ENCODE measurements around the gene RBP3. TPM values are rescaled to one million over a fixed set of nuclear protein-coding genes. Genes with fewer than 3 reads are reported as not detected.

Gene RBP3
- total RNA-seq, 1 donor from 2014 or later, result not detected

DNA sequence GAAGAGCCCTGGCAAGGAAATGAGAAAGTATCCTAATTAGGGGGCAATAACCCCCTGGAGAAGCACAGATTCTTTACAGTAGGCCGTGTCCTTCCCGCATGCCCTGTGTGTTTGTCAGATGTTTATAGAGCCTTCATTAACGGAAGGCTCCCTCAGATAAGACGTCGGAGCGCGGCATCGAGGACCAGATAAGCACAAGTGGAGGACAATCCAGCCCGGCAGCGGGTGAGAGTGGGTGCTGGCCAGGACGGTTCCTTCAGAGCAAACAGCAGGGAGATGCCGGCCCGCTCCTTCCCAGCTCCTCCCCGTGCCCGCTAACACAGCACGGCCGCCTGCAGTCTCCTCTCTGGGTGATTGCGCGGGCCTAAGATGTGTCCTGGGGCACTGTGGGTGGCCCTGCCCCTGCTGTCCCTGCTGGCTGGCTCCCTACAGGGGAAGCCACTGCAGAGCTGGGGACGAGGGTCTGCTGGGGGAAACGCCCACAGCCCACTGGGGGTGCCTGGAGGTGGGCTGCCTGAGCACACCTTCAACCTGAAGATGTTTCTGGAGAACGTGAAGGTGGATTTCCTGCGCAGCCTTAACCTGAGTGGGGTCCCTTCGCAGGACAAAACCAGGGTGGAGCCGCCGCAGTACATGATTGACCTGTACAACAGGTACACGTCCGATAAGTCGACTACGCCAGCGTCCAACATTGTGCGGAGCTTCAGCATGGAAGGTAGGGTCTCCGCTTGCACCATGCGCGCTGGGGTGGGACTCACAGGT lies 25.7 kb upstream of the RBP3 start, which contains the start of gene GDF2:
Gene GDF2, plus strand, starts transcription at position 155 of the 762 bp plus-strand sequence. Its CDS starts 215 bp downstream, at position 370.
- Mint-ChIP-seq H3K27me3 (ENCODE audit: low read depth) (peaks cover 2% of the 10 kb centered on the region), H3K4me1 (ENCODE audit: low read depth) (no peaks in the 10 kb centered on the region), H3K9me3 (no peaks in the 10 kb centered on the region), H3K27ac (no peak within 1 kb of the TSS), H3K36me3 (ENCODE audit: low read depth) (no peaks in the 10 kb centered on the region), H3K4me3 (ENCODE audit: low read depth) (no peak within 1 kb of the TSS)
- no peak for DNase-seq (ENCODE audit: low spot score)
- intact Hi-C loops (cut with micrococcal nuclease), result no loop called here

DNA sequence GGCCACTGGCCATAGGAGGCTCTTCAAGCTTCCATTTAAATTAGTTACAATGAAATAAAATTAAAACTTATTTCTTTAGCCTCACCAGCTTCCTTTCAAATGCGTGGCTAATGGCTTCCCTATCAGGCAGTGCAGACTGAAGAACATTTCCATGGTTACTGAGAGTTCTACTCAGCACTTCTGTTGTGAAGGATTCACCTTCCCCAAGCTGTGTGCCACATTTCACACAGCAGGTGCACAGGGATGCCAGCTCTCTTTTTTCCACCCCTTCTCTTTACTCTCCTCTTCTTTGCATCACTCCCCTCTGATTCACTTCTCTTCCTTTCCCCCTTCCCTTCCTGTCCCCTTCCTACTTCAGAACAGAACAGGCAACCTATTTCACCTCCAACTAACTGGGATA lies 25.1 kb upstream of the RBP3 start:
- no peaks in the 10 kb centered on the region for H3K4me1 Mint-ChIP-seq (ENCODE audit: low read depth)
- intact Hi-C loops (cut with micrococcal nuclease), result no loop called here
- no peak overlapping the region for H3K4me3 Mint-ChIP-seq (ENCODE audit: low read depth)
- no peaks in the 10 kb centered on the region for H3K36me3 Mint-ChIP-seq (ENCODE audit: low read depth)
- no peaks in the 10 kb centered on the region for H3K9me3 Mint-ChIP-seq
- no peak for DNase-seq (ENCODE audit: low spot score)
- peaks cover 2% of the 10 kb centered on the region for H3K27me3 Mint-ChIP-seq (ENCODE audit: low read depth)
- no peak overlapping the region for H3K27ac Mint-ChIP-seq

DNA sequence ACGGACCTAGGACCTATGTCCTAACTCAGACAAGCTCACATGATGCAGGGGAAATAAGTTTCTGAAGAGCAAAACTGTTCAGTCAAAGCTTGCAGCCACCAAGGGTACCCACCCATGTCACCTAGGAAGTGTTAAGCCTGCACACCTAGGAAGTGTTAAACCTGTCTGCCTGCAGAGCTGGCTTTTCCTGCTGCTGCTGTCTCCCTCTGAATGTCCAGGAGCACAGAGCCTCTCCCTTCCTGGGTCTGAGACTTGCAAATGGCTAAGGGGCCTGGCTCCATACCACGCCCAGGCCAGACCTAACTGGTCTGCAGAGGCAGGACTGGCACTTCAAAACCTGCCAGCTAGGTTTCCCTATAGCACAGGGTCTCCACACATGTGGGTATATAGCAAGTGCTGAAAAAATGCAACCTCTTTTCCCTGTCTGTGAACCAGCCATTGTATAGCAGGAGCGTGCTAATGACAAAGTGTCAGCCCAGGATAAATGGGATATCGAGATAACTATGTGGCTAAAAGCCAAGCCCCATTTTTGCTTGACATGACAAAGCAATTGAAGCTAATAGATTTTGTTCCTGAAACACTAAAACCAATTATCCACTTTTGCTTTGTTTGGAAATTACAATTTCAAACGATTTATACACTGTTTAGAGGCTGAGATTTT lies 24.4 kb upstream of the RBP3 start:
- H3K27me3 Mint-ChIP-seq (ENCODE audit: low read depth), result peaks cover 2% of the 10 kb centered on the region
- H3K27ac Mint-ChIP-seq, result no peak overlapping the region
- H3K36me3 Mint-ChIP-seq (ENCODE audit: low read depth), result no peaks in the 10 kb centered on the region
- H3K4me3 Mint-ChIP-seq (ENCODE audit: low read depth), result no peak overlapping the region
- H3K4me1 Mint-ChIP-seq (ENCODE audit: low read depth), result no peaks in the 10 kb centered on the region
- no peaks in the 10 kb centered on the region for H3K9me3 Mint-ChIP-seq
- DNase-seq (ENCODE audit: low spot score), result no peak
- intact Hi-C loops (cut with micrococcal nuclease), result no loop called here

DNA sequence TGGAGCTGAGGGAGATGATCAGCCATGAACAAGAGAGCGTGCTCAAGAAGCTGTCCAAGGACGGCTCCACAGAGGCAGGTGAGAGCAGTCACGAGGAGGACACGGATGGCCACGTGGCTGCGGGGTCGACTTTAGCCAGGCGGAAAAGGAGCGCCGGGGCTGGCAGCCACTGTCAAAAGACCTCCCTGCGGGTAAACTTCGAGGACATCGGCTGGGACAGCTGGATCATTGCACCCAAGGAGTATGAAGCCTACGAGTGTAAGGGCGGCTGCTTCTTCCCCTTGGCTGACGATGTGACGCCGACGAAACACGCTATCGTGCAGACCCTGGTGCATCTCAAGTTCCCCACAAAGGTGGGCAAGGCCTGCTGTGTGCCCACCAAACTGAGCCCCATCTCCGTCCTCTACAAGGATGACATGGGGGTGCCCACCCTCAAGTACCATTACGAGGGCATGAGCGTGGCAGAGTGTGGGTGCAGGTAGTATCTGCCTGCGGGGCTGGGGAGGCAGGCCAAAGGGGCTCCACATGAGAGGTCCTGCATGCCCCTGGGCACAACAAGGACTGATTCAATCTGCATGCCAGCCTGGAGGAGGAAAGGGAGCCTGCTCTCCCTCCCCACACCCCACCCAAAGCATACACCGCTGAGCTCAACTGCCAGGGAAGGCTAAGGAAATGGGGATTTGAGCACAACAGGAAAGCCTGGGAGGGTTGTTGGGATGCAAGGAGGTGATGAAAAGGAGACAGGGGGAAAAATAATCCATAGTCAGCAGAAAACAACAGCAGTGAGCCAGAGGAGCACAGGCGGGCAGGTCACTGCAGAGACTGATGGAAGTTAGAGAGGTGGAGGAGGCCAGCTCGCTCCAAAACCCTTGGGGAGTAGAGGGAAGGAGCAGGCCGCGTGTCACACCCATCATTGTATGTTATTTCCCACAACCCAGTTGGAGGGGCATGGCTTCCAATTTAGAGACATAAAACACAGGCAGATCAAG lies 22.6 kb upstream of the RBP3 start:
- intact Hi-C loops (cut with micrococcal nuclease), result no loop called here
- Mint-ChIP-seq H3K9me3 (no peaks in the 10 kb centered on the region), H3K4me1 (ENCODE audit: low read depth) (no peaks in the 10 kb centered on the region), H3K36me3 (ENCODE audit: low read depth) (no peaks in the 10 kb centered on the region), H3K27me3 (ENCODE audit: low read depth) (peaks cover 2% of the 10 kb centered on the region), H3K27ac (no peak overlapping the region), H3K4me3 (ENCODE audit: low read depth) (no peak overlapping the region)
- DNase-seq (ENCODE audit: low spot score), result no peak

DNA sequence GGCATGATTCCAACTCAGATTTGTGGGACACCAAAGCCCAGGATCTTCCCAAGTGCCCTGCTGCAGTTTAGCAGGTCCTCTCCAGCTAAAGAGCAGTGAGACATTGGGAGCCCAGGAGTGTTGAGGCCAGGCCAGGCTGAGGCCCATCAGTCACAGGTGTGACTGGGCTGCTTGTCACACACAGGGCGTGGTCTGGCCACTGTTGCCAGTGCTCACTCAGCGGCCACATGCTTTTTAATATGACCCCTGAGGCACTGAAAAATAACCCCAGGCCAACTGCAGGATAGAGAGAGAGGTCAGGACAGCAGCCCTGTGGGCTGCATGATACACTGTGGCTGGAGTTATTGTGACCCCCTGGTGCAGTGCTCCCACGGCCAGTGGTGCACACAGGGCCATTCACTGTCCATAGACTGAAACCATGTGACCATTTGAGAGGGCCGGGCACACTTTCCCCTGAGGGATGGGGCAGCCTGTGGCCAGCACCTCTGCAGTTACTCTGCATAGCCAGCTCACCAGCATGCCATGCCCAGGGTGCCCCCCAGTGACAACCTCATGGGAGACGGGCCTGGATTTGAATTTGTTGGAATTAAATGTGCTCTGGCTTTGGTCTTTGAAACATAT lies 21.7 kb upstream of the RBP3 start:
- no peak for DNase-seq (ENCODE audit: low spot score)
- Mint-ChIP-seq H3K27me3 (ENCODE audit: low read depth) (peaks cover 2% of the 10 kb centered on the region), H3K36me3 (ENCODE audit: low read depth) (no peaks in the 10 kb centered on the region), H3K9me3 (no peaks in the 10 kb centered on the region), H3K4me3 (ENCODE audit: low read depth) (no peak overlapping the region), H3K4me1 (ENCODE audit: low read depth) (no peaks in the 10 kb centered on the region), H3K27ac (no peak overlapping the region)
- intact Hi-C loops (cut with micrococcal nuclease), result no loop called here

DNA sequence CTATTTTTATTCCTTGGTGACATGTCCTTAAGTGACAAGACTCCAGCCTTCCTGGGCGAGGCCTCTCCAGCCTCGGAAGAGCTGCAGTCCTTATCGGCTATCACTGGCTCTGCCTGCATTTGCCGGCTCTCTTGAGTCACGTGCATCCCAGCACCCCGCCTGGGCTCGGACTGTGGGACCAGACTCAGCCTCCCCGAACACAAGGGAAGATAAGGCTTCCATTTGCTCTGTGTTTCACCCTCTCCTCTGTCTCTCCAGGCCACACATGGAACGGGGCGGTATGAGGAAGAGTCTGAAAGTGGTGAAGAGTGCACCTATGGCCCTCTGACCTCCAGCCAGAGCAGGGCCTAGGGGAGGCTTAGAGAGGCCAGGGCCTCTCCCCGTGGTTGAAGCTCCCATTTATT lies 21.2 kb upstream of the RBP3 start:
- Mint-ChIP-seq H3K4me1 (ENCODE audit: low read depth) (no peaks in the 10 kb centered on the region), H3K36me3 (ENCODE audit: low read depth) (no peaks in the 10 kb centered on the region), H3K9me3 (no peaks in the 10 kb centered on the region), H3K27me3 (ENCODE audit: low read depth) (peaks cover 2% of the 10 kb centered on the region), H3K4me3 (ENCODE audit: low read depth) (no peak overlapping the region), H3K27ac (no peak overlapping the region)
- DNase-seq (ENCODE audit: low spot score), result no peak
- intact Hi-C loops (cut with micrococcal nuclease), result no loop called here

DNA sequence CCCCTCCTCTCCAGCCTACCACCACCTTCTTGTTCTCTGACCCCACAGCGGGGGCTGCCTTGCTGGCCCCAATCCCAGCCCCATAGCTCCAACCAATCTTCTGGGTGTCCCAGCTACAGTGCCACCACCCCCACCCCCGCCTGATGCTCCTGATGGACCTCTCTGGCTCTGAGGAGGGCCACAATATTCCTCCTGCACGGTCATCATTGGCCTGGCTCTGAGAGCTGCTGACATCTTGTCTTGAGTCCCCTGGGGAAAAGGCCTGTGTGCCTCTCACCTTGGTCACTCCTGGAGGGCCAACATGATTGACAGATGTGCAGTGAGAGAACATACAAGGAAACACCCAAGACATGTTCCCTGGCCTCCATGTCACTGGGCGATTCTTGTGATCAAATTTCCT lies 18.3 kb upstream of the RBP3 start:
- no peaks in the 10 kb centered on the region for H3K4me1 Mint-ChIP-seq (ENCODE audit: low read depth)
- no peak overlapping the region for H3K4me3 Mint-ChIP-seq (ENCODE audit: low read depth)
- intact Hi-C loops (cut with micrococcal nuclease), result no loop called here
- peaks cover 5% of the 10 kb centered on the region for H3K27me3 Mint-ChIP-seq (ENCODE audit: low read depth)
- no peaks in the 10 kb centered on the region for H3K9me3 Mint-ChIP-seq
- DNase-seq (ENCODE audit: low spot score), result no peak
- no peaks in the 10 kb centered on the region for H3K36me3 Mint-ChIP-seq (ENCODE audit: low read depth)
- no peak overlapping the region for H3K27ac Mint-ChIP-seq

DNA sequence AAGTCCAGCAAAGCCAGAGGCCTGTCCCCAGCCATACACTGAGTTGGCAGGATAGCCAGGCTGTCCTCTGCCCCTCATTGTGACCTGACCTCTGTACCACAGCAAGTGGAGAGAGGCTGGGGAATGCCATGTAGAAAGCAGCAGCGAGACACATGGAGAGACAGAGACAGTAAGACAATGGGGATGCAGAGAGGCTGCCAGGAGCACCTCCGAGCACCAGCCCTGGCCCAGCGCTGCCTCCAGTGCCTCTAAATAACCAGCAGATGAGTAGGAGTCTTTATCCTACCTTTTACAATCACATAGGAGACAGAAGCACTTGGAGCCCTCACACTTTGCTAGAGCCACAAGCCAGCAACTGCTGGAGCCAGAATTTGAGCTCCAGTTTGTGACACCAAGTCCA lies 17.8 kb upstream of the RBP3 start:
- no peak overlapping the region for H3K4me3 Mint-ChIP-seq (ENCODE audit: low read depth)
- no peaks in the 10 kb centered on the region for H3K4me1 Mint-ChIP-seq (ENCODE audit: low read depth)
- H3K27ac Mint-ChIP-seq, result no peak overlapping the region
- H3K27me3 Mint-ChIP-seq (ENCODE audit: low read depth), result peaks cover 7% of the 10 kb centered on the region
- no peaks in the 10 kb centered on the region for H3K9me3 Mint-ChIP-seq
- intact Hi-C loops (cut with micrococcal nuclease), result no loop called here
- DNase-seq (ENCODE audit: low spot score), result no peak
- H3K36me3 Mint-ChIP-seq (ENCODE audit: low read depth), result no peaks in the 10 kb centered on the region

DNA sequence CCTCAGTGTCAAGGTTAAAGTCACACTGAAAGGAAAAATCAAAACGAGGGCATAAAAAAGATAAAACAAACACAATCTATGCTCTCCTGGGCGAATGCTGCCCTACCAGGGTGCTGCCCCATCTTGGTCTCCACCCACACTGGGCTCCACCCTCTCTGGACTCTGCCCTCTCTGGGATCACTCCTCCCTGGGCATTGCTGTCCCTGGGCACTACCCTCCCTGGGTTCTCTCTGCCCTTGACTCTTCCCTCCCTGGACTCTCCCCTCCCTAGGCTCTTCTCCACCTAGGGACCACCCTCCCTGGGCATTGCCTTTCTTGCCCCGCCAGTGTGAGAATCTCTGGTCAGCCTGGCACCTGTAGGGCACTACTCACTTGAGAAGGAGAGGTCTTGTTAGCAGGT lies 17.4 kb upstream of the RBP3 start:
- Mint-ChIP-seq H3K27me3 (ENCODE audit: low read depth) (peaks cover 7% of the 10 kb centered on the region), H3K4me3 (ENCODE audit: low read depth) (no peak overlapping the region), H3K9me3 (no peaks in the 10 kb centered on the region), H3K4me1 (ENCODE audit: low read depth) (no peaks in the 10 kb centered on the region), H3K36me3 (ENCODE audit: low read depth) (no peaks in the 10 kb centered on the region), H3K27ac (no peak overlapping the region)
- DNase-seq (ENCODE audit: low spot score), result no peak
- intact Hi-C loops (cut with micrococcal nuclease), result no loop called here

DNA sequence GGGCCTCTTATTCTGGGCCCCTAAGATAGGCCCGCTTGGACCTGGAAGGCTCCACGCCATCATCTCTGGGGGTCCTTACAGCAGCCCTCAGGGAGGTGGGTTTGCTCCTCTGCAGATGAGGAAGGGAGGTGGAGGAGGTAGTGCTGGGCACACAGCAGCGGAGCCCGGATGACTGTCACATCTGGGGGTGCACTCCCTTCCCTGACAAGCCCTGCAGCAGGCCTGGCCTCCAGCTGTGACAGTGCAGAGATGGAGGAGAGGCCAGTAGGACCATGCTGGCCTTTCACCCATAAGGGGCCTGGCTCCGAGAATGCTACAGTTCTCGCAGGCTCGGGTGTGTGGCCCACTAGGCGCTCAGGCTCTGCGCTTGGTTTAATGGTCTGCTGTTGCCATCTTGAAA lies 16.7 kb upstream of the RBP3 start:
- no peak overlapping the region for H3K27ac Mint-ChIP-seq
- no peaks in the 10 kb centered on the region for H3K36me3 Mint-ChIP-seq (ENCODE audit: low read depth)
- H3K4me1 Mint-ChIP-seq (ENCODE audit: low read depth), result no peaks in the 10 kb centered on the region
- intact Hi-C loops (cut with micrococcal nuclease), result no loop called here
- H3K4me3 Mint-ChIP-seq (ENCODE audit: low read depth), result no peak overlapping the region
- H3K9me3 Mint-ChIP-seq, result no peaks in the 10 kb centered on the region
- no peak for DNase-seq (ENCODE audit: low spot score)
- H3K27me3 Mint-ChIP-seq (ENCODE audit: low read depth), result peaks cover 11% of the 10 kb centered on the region

DNA sequence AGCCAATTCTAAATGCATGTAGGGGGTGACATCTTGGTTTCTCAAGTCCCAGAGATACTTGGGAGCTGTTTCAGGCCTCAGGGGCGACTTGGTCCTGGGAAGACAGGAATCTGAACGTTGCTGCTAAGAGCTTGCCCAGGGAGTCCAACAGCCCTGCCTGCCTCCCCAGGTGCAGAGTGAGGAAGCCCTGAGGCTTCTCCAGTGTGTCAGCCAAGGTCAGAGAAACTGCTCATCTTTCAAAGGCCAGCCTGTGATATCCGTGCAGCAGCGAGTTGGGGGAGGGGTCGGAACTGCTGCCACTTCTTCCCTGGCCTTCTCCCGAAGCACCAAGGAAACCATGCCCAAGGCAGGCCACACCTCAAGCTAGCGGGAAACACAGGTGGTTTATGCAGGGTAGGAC lies 16.2 kb upstream of the RBP3 start:
- intact Hi-C loops (cut with micrococcal nuclease), result no loop called here
- Mint-ChIP-seq H3K27ac (no peak overlapping the region), H3K36me3 (ENCODE audit: low read depth) (no peaks in the 10 kb centered on the region), H3K9me3 (no peaks in the 10 kb centered on the region), H3K4me3 (ENCODE audit: low read depth) (no peak overlapping the region), H3K4me1 (ENCODE audit: low read depth) (no peaks in the 10 kb centered on the region), H3K27me3 (ENCODE audit: low read depth) (peaks cover 11% of the 10 kb centered on the region)
- no peak for DNase-seq (ENCODE audit: low spot score)

DNA sequence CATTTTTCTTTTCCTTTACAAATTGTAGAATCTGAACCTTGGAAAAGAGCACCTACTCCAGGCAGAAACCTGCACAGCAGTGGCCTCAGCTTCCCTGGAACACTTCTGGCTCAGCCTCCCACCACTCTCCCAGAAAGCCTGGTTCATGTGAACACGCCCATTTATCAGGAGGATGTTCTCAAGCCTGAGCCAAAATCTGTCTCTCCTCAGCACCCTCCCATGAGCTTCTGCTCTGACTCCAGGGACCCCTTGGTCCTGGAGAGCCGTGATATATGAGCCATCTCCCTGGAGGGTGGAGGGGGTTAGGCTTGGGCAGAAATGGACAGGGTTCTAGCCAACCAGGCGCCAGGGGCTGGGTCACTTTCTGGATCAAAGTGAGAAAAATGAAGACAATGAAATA lies 15.8 kb upstream of the RBP3 start:
- H3K27ac Mint-ChIP-seq, result no peak overlapping the region
- no peaks in the 10 kb centered on the region for H3K9me3 Mint-ChIP-seq
- intact Hi-C loops (cut with micrococcal nuclease), result no loop called here

More for the DNA sequence above, 15.8 kb upstream of the RBP3 start:
- DNase-seq (ENCODE audit: low spot score), result no peak
- Mint-ChIP-seq H3K27me3 (ENCODE audit: low read depth) (peaks cover 11% of the 10 kb centered on the region), H3K36me3 (ENCODE audit: low read depth) (no peaks in the 10 kb centered on the region), H3K4me3 (ENCODE audit: low read depth) (no peak overlapping the region), H3K4me1 (ENCODE audit: low read depth) (no peaks in the 10 kb centered on the region)
